GM12874 (cell line): Measurements from ENCODE around the gene PRPSAP1.

ENCODE experiments used
- CTCF ChIP-seq: IDR thresholded peaks from 2 replicates; pipeline ENCODE4 v1.5.1; 2011; ENCODE audit warnings: low read depth, mild to moderate bottlenecking, control low read depth, low read length, moderate library complexity; ENCODE audit not compliant: insufficient read depth

The PRPSAP1 gene

DNA sequence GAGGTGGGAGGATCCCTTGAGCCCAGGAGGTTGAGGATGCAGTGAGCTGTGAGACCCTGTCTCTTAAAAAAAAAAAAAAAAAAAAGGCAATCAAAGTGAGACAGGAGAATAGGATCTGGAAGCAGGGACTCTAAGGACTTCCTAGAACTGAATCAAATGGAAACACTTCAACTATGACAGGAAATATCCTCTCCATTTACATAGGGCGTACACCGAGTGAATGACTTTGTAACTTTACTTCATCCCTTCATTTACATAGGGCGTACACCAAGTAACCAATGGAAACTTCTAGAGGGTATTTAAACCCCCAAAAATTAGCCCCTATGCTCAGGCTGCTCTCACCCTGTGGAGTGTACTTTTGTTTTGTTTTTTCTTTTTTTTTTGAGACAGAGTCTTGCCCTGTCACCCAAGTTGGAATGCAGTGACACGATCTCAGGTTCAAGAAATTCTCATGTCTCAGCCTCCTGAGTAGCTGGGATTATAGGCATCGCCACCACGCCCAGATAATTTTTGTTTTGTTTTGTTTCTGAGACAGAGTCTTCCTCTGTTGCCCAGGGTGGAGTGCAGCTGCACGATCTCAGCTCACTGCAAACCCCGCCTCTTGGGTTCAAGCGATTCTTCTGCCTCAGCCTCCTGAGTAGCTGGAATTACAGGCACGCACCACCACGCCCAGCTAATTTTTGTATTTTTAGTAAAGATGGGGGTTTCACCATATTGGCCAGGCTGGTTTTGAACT is 9.6 kb upstream of the PRPSAP1 start:
- no peak for TF ChIP-seq CTCF

- TF ChIP-seq CTCF, result no peak
Measured at GRCh38 chr17:76360461-76360860, 6.7 kb upstream of the PRPSAP1 start.

DNA sequence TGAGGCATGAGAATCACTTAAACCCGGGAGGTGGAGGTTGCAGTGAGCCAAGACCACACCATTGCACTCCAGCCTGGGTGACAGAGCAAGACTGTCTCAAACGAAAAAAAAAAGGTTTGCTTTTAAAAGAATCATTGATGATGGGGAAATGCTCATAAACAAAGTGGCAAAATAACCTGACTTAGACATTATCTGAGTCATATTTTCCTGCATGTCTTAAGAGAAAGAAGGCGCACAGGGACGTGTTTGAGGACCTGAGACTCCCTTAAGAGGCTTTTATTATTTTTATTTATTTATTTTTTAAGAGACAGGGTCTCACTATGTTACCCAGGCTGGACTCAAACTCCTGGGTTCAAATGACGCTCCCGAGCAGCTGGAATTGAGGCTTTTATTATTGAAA is 5.7 kb upstream of the PRPSAP1 start:
- no peak for TF ChIP-seq CTCF

DNA sequence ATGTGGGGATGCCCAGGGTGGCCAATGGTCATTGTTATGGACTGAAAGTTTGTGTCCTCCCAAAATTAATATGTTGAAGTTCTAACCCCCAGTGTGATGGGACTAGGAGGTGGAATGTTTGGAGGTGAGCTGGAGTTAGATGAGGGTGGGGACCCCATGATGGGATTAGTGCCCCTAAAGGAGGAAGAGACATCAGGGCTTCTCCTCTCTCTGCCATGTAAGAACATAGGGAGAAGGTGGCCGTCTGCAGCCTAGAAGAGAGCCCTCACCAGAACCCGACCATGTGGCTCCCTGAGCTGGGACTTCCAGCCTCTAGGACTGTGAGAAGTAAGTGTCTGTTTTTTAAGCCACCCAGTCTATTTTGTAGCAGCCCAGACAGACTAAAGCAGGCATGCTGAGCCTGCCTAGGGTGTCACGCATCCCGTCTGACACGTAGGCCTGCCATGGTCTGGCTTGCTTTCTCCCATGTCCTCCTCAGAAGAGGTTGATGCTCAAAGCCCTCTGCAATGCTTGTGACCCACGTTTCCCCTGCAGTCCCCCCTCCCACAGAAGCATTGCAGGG is 4.0 kb upstream of the PRPSAP1 start:
- no peak for TF ChIP-seq CTCF

DNA sequence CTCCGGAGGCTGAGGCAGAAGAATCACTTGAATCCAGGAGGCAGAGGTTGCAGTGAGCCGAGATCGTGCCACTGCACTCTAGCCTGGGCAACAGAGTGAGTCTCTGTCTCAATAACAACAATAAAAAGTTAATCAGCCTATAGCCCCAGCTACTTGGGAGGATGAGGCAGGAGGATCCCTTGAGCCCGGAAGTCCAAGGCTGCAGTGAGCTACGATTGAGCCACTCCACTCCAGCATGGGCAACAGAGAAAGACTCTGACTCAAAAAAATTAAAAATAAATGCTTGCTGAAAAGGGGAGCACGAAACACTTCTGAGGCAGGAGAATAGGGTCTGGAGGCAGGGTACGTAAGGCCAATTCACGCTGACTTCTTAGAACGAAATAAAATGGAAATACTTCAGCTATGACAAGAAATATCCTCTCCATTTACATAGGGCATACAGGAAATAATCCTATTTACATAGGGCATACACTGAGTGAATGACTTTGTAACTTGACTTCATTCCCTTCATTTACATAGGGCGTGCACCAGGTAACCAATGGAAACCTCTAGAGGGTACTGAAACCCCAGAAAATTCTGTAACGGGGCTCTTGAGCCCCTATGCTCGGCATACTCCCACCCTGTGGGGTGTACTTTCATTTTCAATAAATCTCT is 3.2 kb upstream of the PRPSAP1 start:
- TF ChIP-seq CTCF, result no peak

- TF ChIP-seq CTCF, result no peak
Measured at GRCh38 chr17:76354747-76355310, 1.1 kb upstream of the PRPSAP1 start.

DNA sequence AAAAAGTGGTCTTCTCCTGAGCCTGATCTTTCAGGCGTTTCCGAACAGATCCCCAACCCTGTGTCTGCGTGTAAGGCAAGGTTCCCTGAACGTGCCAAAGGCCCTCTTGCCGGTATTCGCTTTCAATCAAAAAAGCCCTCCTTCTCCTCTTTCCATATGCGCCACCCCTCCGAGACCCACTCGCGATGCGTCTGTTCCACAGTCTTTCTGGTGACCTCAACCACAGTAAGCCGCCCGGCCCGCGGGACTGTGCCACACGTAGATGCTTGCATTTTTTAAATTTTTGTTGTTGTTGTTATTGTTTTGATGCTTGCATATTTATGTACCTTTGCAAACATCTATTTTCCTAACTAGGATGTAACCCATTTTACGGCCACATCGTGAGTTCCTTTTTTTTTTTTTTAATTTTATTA is 607 bp upstream of the PRPSAP1 start:
- TF ChIP-seq CTCF, result no peak
